ENCODE results near the gene ROS1.

The ROS1 gene

GRCh38 chr6:117290173-117290846 lies 135.4 kb downstream of the ROS1 start:
- TF ChIP-seq TAF1 (IDR thresholded peaks at IDR 0.05; ENCODE audit: borderline replicate concordance, insufficient read depth, low read length): no peak
- no peak for TF ChIP-seq REST (IDR thresholded peaks at IDR 0.05; ENCODE audit: insufficient read depth in 1 of 2, low read depth in 2 of 2, low read length in 2 of 2)
- TF ChIP-seq FOXP2 (optimal IDR thresholded peaks at IDR 0.05; ENCODE audit: borderline replicate concordance, extremely low read depth, extremely low read length, insufficient read depth): no peak

GRCh38 chr6:117288083-117288715 lies 137.5 kb downstream of the ROS1 start:
- no peak for TF ChIP-seq TAF1 (IDR thresholded peaks at IDR 0.05; ENCODE audit: borderline replicate concordance, insufficient read depth, low read length)
- TF ChIP-seq FOXP2 (optimal IDR thresholded peaks at IDR 0.05; ENCODE audit: borderline replicate concordance, extremely low read depth, extremely low read length, insufficient read depth): no peak
- no peak for TF ChIP-seq SIN3A (IDR thresholded peaks at IDR 0.05; ENCODE audit: borderline replicate concordance, insufficient read depth, low read length)
- no peak for TF ChIP-seq POLR2AphosphoS5 (IDR thresholded peaks at IDR 0.05; ENCODE audit: low read depth, low read length)
- TF ChIP-seq REST (IDR thresholded peaks at IDR 0.05; ENCODE audit: insufficient read depth in 1 of 2, low read depth in 2 of 2, low read length in 2 of 2): no peak

- TF ChIP-seq FOXP2 (optimal IDR thresholded peaks at IDR 0.05; ENCODE audit: borderline replicate concordance, extremely low read depth, extremely low read length, insufficient read depth) (no peak), TAF1 (IDR thresholded peaks at IDR 0.05; ENCODE audit: borderline replicate concordance, insufficient read depth, low read length) (no peak), REST (IDR thresholded peaks at IDR 0.05; ENCODE audit: insufficient read depth in 1 of 2, low read depth in 2 of 2, low read length in 2 of 2) (no peak), POLR2AphosphoS5 (IDR thresholded peaks at IDR 0.05; ENCODE audit: low read depth, low read length) (no peak), SIN3A (IDR thresholded peaks at IDR 0.05; ENCODE audit: borderline replicate concordance, insufficient read depth, low read length) (no peak)
Measured at GRCh38 chr6:117280922-117281321, 144.8 kb downstream of the ROS1 start.

GRCh38 chr6:117276778-117277316 lies 148.9 kb downstream of the ROS1 start:
- TF ChIP-seq POLR2AphosphoS5 (IDR thresholded peaks at IDR 0.05; ENCODE audit: low read depth, low read length) (no peak), TAF1 (IDR thresholded peaks at IDR 0.05; ENCODE audit: borderline replicate concordance, insufficient read depth, low read length) (no peak), SIN3A (IDR thresholded peaks at IDR 0.05; ENCODE audit: borderline replicate concordance, insufficient read depth, low read length) (no peak), REST (IDR thresholded peaks at IDR 0.05; ENCODE audit: insufficient read depth in 1 of 2, low read depth in 2 of 2, low read length in 2 of 2) (no peak), FOXP2 (optimal IDR thresholded peaks at IDR 0.05; ENCODE audit: borderline replicate concordance, extremely low read depth, extremely low read length, insufficient read depth) (no peak)

Data from PFSK-1 (cell line).